ENCODE results near the gene TRPM5. TPM values are rescaled to one million over a fixed set of nuclear protein-coding genes. Genes with fewer than 3 reads are reported as not detected.

TRPM5 gene
- polyA plus RNA-seq, 12 donors = 0.03 to 0.08 (median 0.05) TPM; not detected in 7

Other genes starting within 250 kb of the TRPM5 start
- 1 to 10 TPM in 1 of 12 donors, under 1 TPM in 7, not detected in 4; 0.08 to 1.0 (median 0.15) TPM for gene ASCL2, start 173.9 kb downstream of the TRPM5 start, polyA plus RNA-seq (ENCODE audit: insufficient read length in 12 of 12)
- 1 to 10 TPM in 11 of 12 donors, not detected in 1; 1.0 to 9.1 (median 3.1) TPM for gene C11orf21, start 142.6 kb downstream of the TRPM5 start, polyA plus RNA-seq (ENCODE audit: insufficient read length in 12 of 12)
- 1 to 10 TPM in 10 of 12 donors, not detected in 2; 1.8 to 6.4 (median 3.9) TPM for gene TSPAN32, start 142.5 kb downstream of the TRPM5 start, polyA plus RNA-seq (ENCODE audit: insufficient read length in 12 of 12)
- gene CD81, start 67.2 kb downstream of the TRPM5 start, polyA plus RNA-seq (ENCODE audit: insufficient read length in 12 of 12) = 100 to 1,000 TPM; 322 to 577 (median 435) TPM
- 10 to 100 TPM in 11 of 12 donors, not detected in 1; 15.1 to 29.2 (median 17.7) TPM for gene TSSC4, start 43.8 kb downstream of the TRPM5 start, polyA plus RNA-seq (ENCODE audit: insufficient read length in 12 of 12)
- gene KCNQ1, start 494 bp upstream of the TRPM5 start, polyA plus RNA-seq (ENCODE audit: insufficient read length in 12 of 12) = 1 to 10 TPM in 10 of 12 donors, not detected in 2; 1.3 to 2.5 (median 2.0) TPM

Data from muscle of arm (tissue), 12 donors.